Hepatocyte (in vitro differentiated cells): ENCODE results near the gene BBIP1. TPM values are rescaled to one million over a fixed set of nuclear protein-coding genes. Genes with fewer than 3 reads are reported as not detected.
A peak's percentile ranks its signal among the peaks of the same experiment; 100 is the strongest.

ENCODE experiments used
- DNase-seq: peaks from one replicate; pipeline ENCODE4 v3.0.0-alpha.2; 2016; ENCODE audit warnings: low spot score
- H2AFZ ChIP-seq: fragments of 200-600 bp; sonication (generic); 2 replicates; pipeline ENCODE4 v1.6.0; 2016; ENCODE audit warnings: antibody characterized with exemption, mild to moderate bottlenecking
- H3K27ac ChIP-seq: fragments of 200-600 bp; sonication (generic); 2 replicates; pipeline ENCODE4 v1.5.1; 2016; ENCODE audit warnings: mild to moderate bottlenecking
- H3K27me3 ChIP-seq: fragments of 200-600 bp; sonication (generic); 2 replicates; pipeline ENCODE4 v1.6.1; 2016
- H3K36me3 ChIP-seq: fragments of 200-600 bp; sonication (generic); replicated peaks from 2 replicates; pipeline ENCODE4 v1.5.1; 2016; ENCODE audit warnings: low read depth; ENCODE audit not compliant: insufficient read depth
- H3K4me1 ChIP-seq: fragments of 200-600 bp; sonication (generic); 2 replicates; pipeline ENCODE4 v1.5.1; 2016; ENCODE audit warnings: mild to moderate bottlenecking, moderate library complexity; ENCODE audit not compliant: insufficient read depth
- H3K4me2 ChIP-seq: fragments of 200-600 bp; sonication (generic); 2 replicates; pipeline ENCODE4 v1.6.0; 2016
- H3K4me3 ChIP-seq: fragments of 200-600 bp; sonication (generic); 2 replicates; pipeline ENCODE4 v1.5.1; 2016; ENCODE audit warnings: mild to moderate bottlenecking
- H3K79me2 ChIP-seq: fragments of 200-600 bp; sonication (generic); 2 replicates; pipeline ENCODE4 v1.6.0; 2017; ENCODE audit warnings: mild to moderate bottlenecking
- H3K9me2 ChIP-seq: fragments of 200-600 bp; sonication (generic); replicated peaks from 2 replicates; pipeline ENCODE4 v1.6.0; 2017; ENCODE audit warnings: mild to moderate bottlenecking; ENCODE audit not compliant: insufficient read depth
- H3K9me3 ChIP-seq: fragments of 200-600 bp; sonication (generic); 2 replicates; pipeline ENCODE4 v1.5.1; 2016; ENCODE audit warnings: low read depth, mild to moderate bottlenecking
- H4K20me1 ChIP-seq: fragments of 200-600 bp; sonication (generic); 2 replicates; pipeline ENCODE4 v1.6.0; 2016; ENCODE audit warnings: mild to moderate bottlenecking; ENCODE audit not compliant: insufficient read depth, poor library complexity, severe bottlenecking
- EZH2 ChIP-seq: fragments of 200-600 bp; sonication (generic); IDR thresholded peaks from 2 replicates; pipeline ENCODE4 v1.6.1; 2016; ENCODE audit warnings: antibody characterized with exemption, mild to moderate bottlenecking, borderline replicate concordance
- EZH2phosphoT487 ChIP-seq: fragments of 200-600 bp; sonication (generic); IDR thresholded peaks from one replicate; pipeline ENCODE4 v1.6.1; 2018; ENCODE audit warnings: antibody characterized with exemption, mild to moderate bottlenecking, low read depth, moderate library complexity; ENCODE audit not compliant: unreplicated experiment, severe bottlenecking
- WGBS: methylation state at CpG from one replicate; pipeline ENCODE4 v1.1.6; 2016; ENCODE audit warnings: low lambda C conversion rate; ENCODE audit errors: missing lambda C conversion rate; 5-methylcytosine and 5-hydroxymethylcytosine counted together
- polyA plus RNA-seq: library from polyadenylated mRNA; unstranded; fragments of >200 nt; fragmentation: Nextera tagmentation; extraction: Ambion mirVana; gene quantifications from 2 replicates; pipeline ENCODE4 v1.2.1, GENCODE V29; 2016
- total RNA-seq: library from RNA; depleted of rRNA; stranded (reverse); fragments of >200 nt; gene quantifications from 2 replicates; pipeline ENCODE4 v1.2.3, GENCODE V29; 2014
- TF ChIP-seq, protein P1 (sequence below): fragments of 200-600 bp; sonication (generic); IDR thresholded peaks from 2 replicates; pipeline ENCODE4 v1.5.1; 2016; ENCODE audit warnings: antibody characterized with exemption, mild to moderate bottlenecking; ENCODE audit not compliant: poor library complexity

Gene BBIP1
- total and polyA plus RNA-seq, 2 experiments from 2014 or later, result 21.5 to 47.9 TPM

DNA sequence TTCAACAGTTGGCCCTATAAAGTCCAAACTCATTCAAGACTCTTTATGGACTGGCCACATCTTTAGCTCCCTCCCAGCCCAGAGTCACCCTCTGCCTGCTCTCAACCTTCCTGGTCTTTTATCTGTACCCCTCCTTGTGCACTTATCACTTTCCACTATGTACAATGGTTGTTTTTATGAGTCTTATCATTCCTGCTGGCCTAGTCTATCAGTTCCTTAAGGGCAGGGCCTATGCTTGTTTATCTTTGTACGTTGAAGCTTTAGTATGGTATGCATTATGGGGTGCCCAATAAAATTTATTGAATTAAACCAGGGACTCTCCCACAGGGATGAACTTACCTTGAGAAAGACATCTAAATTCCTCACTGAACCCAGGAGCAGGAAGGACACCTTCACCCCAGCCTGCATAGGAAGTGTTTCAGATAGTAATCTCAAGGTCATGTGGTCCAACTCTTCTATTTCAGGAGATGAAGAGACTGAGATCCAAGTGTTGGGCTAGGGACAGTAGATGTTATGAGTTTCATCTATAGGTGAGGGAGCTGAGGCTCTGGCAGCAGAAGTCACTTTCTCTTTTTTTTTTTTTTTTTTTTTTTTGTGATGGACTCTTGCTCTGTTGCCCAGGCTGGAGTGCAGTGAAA, 60.6 kb downstream of the BBIP1 start:
- 6% methylated on average over 1 of the region's 1 CpG for WGBS
- H3K4me1 ChIP-seq, result peaks cover 57% of the 10 kb centered on the region
- H3K27ac ChIP-seq, result peak overlapping the region; percentile 95
- no peak overlapping the region for H3K4me3 ChIP-seq
- no peaks in the 10 kb centered on the region for H3K9me2 ChIP-seq
- no peaks in the 10 kb centered on the region for H3K79me2 ChIP-seq
- DNase-seq, result no peak
- peak overlapping the region; percentile 59 for H3K4me2 ChIP-seq
- no peaks in the 10 kb centered on the region for H3K27me3 ChIP-seq
- TF ChIP-seq EZH2phosphoT487 (no peak), EZH2 (no peak)
- TF ChIP-seq, protein P1, sequence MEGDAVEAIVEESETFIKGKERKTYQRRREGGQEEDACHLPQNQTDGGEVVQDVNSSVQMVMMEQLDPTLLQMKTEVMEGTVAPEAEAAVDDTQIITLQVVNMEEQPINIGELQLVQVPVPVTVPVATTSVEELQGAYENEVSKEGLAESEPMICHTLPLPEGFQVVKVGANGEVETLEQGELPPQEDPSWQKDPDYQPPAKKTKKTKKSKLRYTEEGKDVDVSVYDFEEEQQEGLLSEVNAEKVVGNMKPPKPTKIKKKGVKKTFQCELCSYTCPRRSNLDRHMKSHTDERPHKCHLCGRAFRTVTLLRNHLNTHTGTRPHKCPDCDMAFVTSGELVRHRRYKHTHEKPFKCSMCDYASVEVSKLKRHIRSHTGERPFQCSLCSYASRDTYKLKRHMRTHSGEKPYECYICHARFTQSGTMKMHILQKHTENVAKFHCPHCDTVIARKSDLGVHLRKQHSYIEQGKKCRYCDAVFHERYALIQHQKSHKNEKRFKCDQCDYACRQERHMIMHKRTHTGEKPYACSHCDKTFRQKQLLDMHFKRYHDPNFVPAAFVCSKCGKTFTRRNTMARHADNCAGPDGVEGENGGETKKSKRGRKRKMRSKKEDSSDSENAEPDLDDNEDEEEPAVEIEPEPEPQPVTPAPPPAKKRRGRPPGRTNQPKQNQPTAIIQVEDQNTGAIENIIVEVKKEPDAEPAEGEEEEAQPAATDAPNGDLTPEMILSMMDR, result no peak
- no peak overlapping the region for H2AFZ ChIP-seq
- no peaks in the 10 kb centered on the region for H3K9me3 ChIP-seq
- H3K36me3 ChIP-seq, result no peaks in the 10 kb centered on the region
- H4K20me1 ChIP-seq, result no peaks in the 10 kb centered on the region

GRCh38 chr10:110857265-110858171, 61.5 kb downstream of the BBIP1 start:
- peak overlapping the region; percentile 59 for H3K4me2 ChIP-seq
- H2AFZ ChIP-seq, result no peak overlapping the region
- no peak overlapping the region for H3K4me3 ChIP-seq
- H3K4me1 ChIP-seq, result peaks cover 59% of the 10 kb centered on the region
- H3K27ac ChIP-seq, result peak overlapping the region; percentile 95
- H3K9me2 ChIP-seq, result no peaks in the 10 kb centered on the region
- H4K20me1 ChIP-seq, result no peaks in the 10 kb centered on the region
- no peak for TF ChIP-seq EZH2
- TF ChIP-seq, protein P1, result no peak
- no peak for TF ChIP-seq EZH2phosphoT487
- H3K27me3 ChIP-seq, result no peaks in the 10 kb centered on the region
- DNase-seq, result peak; percentile 87
- WGBS, result 18% methylated on average over 12 of the region's 12 CpGs
- H3K79me2 ChIP-seq, result no peaks in the 10 kb centered on the region
- H3K36me3 ChIP-seq, result no peaks in the 10 kb centered on the region
- no peaks in the 10 kb centered on the region for H3K9me3 ChIP-seq

DNA sequence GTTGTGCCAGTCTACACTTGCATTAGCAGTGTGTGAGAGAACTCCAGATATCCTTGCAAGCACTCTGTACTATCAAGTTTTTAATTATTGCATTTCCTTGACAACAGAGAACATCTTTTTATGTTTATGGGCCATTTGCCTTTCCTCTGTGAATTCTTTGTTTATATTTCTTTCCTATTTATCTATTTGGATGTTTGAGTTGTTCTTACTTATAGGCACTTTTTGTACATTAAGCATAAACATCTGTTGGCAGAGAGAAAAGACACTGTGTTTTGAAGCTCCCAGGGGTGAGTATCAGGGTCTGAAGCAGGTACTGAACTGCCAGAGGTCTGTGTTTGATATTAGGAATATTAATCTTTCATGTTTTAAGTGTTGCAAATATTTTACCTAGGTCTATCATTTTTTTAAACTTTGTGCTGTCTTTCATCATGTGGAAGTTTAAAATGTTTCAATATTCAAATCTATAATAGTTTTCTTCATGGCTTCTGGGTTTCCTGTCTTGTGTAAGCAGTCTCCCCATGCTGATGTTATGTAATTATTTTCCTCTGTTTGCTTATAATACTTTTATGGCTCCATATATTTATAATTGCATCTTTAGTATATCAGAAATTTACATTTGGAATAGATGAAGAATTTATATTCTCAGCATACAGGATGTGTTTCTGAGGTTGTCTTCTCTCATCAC, 64.9 kb downstream of the BBIP1 start:
- Histone ChIP-seq H3K27me3 (no peaks in the 10 kb centered on the region), H3K27ac (peak overlapping the region; percentile 87), H2AFZ (no peak overlapping the region), H3K4me1 (peaks cover 53% of the 10 kb centered on the region), H3K36me3 (no peaks in the 10 kb centered on the region), H3K9me2 (no peaks in the 10 kb centered on the region), H3K4me2 (peak overlapping the region; percentile 27), H3K9me3 (no peaks in the 10 kb centered on the region), H3K79me2 (no peaks in the 10 kb centered on the region), H3K4me3 (no peak overlapping the region), H4K20me1 (no peaks in the 10 kb centered on the region)
- TF ChIP-seq, protein P1, result no peak
- TF ChIP-seq EZH2, result no peak
- TF ChIP-seq EZH2phosphoT487, result no peak
- DNase-seq, result no peak
